ENCODE measurements around the gene GRB2.
"Not testable (repeated sequence)": the region's sequence is repeated elsewhere in the genome, so short reads cannot be mapped to it uniquely, and the experiment has no call there.

The GRB2 gene

DNA sequence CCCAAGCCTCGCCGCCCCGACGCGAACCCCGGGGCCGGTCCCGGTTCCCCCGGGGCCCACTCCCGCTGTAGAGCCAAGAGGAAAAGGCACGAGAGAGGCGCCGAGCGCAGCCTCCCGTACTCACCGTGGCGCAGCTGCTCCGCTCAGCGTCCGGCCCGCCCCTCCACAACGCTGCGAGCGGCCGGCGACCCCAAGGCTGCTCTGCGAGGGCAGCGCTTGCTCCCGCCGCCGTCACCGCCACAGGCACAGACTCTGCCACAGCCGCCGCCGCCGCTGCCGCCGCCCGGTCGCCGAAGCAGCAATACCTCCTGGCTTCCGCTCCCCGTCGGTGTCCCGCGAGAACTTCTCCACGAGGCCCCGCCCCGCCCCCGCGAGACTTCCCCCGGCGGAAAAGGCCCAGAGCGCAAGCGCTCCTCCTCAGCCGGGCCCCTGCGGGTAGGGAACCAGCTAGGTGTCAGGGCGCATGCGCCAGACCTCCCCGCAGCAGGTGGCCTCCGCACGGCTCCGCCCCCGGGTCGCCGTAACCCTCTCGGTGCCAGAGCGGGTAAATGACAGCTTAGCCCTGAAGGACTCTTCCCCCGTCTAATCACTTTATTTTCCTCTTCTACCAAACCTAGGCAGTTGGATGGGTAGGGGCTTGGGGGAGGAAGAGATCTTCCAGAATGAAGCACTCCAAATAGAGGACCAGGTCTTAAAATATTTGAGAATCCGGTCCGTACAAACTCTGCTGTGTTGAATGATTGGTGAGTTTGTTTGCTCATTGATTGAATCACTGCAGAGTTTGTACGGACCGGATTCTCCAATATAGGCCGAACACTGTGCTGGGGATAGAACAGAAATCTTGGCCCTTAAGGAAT, at the start of gene GRB2:
Gene GRB2, minus strand, starts transcription at position 314 of the 857 bp plus-strand sequence. CDS start 12,050 bp downstream, outside the sequence.
- DNase-seq = peak; percentile 99

DNA sequence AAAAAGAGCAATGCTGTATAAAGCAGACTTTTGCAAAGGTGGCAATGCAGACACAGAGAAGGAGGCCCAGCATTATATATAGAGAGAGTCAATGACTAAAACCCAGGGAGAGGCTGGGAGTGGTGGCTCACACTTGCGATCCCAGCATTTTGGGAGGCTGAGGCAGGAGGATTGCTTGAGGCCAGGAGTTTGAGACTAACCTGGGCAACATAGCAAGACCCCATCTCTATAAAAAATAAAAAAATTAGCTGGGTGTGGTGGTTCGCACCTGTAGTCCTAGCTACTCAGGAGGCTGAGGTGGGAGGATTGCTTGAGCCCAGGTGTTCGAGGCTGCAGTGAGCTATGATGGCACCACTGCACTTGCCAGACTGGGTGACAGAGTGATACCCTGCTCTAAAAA, 49.2 kb upstream of the GRB2 start:
- DNase-seq = not testable (repeated sequence)

- no peak for DNase-seq
Observed at GRCh38 chr17:75454193-75454592, 48.7 kb upstream of the GRB2 start.

GRCh38 chr17:75450270-75450669, 44.8 kb upstream of the GRB2 start:
- no peak for DNase-seq

DNA sequence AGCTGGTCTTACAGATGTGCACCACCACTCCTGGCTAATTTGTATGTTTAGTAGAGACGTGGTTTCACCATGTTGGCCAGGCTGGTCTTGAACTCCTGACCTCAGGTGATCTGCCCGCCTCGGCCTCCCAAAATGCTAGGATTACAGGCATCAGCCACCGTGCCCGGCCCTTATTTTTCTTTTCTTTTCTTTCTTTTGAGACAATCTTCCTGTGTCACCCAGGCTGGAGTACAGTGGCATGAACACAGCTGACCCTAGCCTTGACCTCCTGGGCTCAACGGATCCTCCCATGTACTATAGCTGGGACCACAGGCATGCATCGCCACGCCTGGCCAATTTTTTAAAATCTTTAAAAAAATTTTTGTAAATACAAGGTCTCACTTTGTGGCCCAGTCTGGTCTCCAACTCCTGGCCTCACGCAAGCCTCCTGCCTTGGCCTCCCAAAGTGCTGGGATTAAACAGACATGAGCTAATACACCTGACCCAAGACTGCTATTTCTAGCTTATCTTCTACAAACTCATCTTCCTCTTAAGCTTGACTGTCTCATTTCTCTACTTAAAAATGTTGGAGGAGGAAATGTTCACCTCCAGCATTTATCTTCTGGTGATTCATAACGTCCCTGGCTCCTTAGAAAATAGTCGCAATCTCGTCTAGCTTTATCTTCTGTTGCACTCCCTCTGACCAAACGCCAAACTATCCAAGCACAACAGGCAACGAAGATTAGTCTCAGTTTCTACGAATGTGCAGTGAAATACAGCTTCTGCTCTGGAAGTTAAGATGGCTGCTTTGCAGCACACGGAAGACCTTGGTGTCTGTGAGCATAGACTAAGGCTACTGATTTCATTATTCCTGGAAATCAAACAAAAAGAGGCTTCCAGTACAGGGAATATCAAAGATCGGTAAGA, 42.7 kb upstream of the GRB2 start:
- no peak for DNase-seq

DNA sequence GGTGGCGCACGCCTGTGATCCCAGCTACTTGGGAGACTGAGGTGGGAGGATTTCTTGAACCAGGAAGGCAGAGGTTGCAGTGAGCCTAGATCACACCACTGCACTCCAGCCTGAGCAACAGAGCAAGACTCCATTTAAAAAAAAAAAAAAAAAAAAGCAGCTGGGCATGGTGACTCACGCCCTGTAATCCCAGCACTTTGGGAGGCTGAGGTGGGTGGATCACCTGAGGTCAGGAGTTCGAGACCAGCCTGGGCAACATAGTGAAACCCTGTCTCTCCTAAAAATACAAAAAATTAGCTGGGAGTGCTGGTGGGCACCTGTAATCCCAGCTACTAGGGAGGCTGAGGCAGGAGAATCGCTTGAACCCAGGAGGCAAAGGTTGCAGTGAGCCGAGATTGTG, 40.4 kb upstream of the GRB2 start:
- DNase-seq = not testable (repeated sequence)

DNA sequence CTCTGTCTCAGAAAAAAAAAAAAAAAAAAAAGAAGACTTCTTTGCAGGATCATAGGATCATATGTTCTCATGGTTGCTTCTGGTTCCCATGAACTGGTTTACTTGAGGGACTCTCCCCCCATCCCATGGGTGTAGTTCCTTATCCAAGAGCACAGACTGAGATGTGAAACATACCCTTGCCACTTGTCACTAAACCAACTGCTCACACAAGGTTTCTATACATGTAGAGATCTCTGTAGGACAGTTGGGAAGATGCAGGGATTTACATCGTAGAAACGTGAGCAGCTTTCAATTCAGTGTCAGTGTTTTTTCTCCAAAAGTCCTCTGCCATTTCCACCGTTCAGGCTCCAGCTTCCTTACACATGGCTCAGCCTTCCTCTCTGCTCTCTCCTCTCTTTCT, 39.8 kb upstream of the GRB2 start:
- DNase-seq = no peak

GRCh38 chr17:75442168-75443103, 37.0 kb upstream of the GRB2 start:
- DNase-seq = no peak

GRCh38 chr17:75440738-75441448, 35.4 kb upstream of the GRB2 start:
- no peak for DNase-seq

- DNase-seq = no peak
Observed at GRCh38 chr17:75439287-75439686, 33.8 kb upstream of the GRB2 start.

- not testable (repeated sequence) for DNase-seq
Observed at GRCh38 chr17:75437404-75437803, 31.9 kb upstream of the GRB2 start.

DNA sequence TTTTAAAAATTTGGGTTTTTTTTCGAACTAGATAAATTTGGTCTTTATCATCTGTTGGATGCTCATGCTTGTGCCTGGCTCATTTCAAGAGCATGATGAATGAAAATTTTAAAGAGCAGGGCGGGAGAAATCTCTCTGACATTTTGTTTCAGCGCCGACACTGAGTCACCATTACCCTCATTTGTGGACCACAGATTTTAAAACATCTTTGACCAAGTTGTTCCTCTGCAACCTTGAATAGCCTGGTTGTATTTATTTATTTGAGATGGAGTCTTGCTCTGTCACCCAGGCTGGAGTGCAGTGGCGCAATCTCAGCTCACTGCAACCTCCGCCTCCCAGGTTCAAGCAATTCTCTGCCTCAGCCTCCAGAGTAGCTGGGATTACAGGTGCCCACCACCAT, 29.0 kb upstream of the GRB2 start:
- not testable (repeated sequence) for DNase-seq

DNA sequence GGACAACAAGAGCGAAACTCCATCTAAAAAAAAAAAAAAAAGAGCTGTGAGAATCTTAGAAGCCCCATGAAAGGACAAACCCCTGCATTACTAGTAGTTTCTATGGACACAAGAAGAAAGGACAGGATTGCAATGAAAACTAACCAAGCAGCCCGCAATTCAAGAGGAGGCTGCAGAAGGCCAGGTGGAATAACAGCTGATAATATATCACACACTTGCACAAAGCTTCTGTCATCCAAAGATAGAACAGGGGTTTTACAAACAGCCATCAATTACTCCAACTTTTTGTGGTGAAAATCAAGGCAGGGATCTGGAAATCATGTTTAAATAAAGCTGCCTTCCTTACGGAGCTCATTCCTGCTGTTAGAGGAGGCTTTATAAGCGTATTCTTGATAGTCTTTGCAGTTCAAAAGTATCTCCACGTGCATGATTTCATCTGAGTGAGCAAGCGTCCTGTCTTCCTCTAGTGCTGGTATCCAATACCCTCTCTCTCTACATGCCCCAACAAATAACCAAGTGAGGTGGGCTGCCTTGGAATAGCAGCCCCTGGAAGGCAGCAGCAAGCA, 27.8 kb upstream of the GRB2 start:
- no peak for DNase-seq

DNA sequence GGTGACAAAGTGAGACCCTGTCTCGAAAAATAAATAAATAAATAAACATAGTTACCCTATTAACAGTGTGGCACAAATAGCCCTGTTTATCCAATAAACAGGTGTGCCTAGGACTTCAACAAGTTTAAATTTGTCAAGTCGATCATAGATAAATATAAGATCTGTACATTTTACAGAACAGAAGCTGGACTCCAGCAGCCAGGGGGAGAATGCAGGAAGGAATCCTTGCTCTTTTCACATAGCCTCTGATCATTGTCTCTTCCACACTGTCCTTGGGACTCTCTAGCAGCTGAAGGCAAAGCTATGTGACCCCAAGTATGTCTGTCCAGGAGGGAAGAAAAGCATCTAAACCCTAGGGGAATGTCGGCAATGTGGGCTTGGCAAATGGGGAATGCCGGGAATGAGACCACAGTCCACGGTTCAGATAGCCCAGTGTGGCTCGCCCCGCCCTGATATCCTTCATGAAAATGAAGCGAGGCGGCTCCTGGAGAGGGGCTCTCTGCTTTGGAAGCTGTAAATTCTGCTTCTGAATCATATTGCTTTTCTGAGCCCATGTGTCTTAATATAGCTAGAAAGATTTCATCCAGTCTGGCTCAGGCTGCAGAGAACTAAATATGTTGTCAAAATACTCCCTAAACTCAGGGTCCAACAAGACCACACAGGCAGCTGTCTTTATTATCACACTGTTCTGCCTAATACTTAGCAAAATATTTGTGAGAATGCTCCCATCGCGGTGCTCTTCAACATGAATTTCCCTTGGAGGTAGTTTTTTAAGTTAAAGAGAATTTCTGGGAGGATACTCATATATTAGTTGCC, 24.9 kb upstream of the GRB2 start:
- DNase-seq = no peak

DNA sequence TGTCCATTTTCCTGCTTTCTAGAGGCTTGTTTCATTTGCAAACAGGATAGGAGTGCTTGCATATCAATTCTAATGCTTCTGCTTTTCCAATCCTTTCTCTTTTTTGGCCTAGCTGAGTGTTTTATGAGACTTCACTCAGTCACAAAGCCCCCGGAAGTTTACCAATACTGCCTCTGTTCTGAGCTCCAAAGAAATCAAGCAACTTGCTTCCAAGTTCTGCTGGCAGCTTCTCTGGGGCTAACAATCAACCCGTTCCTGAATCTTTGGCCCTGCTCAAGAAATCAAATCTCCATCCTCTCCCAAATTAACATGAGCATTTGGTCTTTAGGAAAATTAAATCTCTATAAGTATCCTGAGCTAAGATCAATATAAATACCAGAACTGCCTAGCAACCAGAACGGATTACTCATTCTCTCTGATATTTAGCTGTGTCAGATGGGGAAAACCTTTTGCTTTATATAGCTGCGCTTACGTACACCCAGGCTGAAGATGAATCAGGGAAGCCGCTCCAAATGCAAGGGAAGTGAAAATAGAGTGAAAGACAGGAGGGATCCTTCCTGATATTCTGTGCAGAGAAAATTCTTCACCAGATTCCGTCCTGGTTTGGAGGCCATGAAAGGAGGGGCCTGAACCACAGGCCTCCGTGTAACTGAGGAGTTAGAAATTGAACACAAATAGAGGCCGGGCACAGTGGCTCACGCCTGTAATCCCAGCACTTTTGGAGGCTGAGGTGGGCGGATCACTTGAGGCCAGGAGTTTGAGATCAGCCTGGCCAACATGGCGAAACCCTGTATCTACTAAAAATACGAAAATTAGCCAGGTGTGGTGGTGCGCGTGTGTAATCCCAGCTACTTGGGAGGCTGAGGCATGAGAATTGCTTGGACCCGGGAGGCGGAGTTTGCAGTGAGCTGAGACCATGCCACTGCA, 23.3 kb upstream of the GRB2 start:
- no peak for DNase-seq

- DNase-seq = no peak
Observed at GRCh38 chr17:75418531-75418930, 13.1 kb upstream of the GRB2 start.

- no peak for DNase-seq
Observed at GRCh38 chr17:75417054-75417580, 11.6 kb upstream of the GRB2 start.

- no peak for DNase-seq
Observed at GRCh38 chr17:75416006-75416405, 10.5 kb upstream of the GRB2 start.

GRCh38 chr17:75414488-75414887, 9.0 kb upstream of the GRB2 start:
- no peak for DNase-seq
